HG03521 (cell line): ENCODE results near the gene SMIM41.

Experiments used
- ATAC-seq: cut with Tn5 transposase; IDR thresholded peaks from one replicate; pipeline ENCODE4 v1.9.1; 2021; ENCODE audit warnings: mild to moderate bottlenecking, moderate library complexity; ENCODE audit not compliant: unreplicated experiment

SMIM41 gene

GRCh38 chr12:52120951-52121823, 41.7 kb downstream of the SMIM41 start:
- no peak for ATAC-seq

- no peak for ATAC-seq
Observed at GRCh38 chr12:52121824-52122539, 42.5 kb downstream of the SMIM41 start.

GRCh38 chr12:52122540-52122871, 43.0 kb downstream of the SMIM41 start:
- no peak for ATAC-seq

GRCh38 chr12:52122904-52123303, 43.4 kb downstream of the SMIM41 start:
- ATAC-seq: no peak

GRCh38 chr12:52123487-52124186, 44.1 kb downstream of the SMIM41 start:
- ATAC-seq: no peak

GRCh38 chr12:52125476-52125900, 46.0 kb downstream of the SMIM41 start:
- ATAC-seq: no peak

- ATAC-seq: no peak
Observed at GRCh38 chr12:52126050-52126604, 46.6 kb downstream of the SMIM41 start.

GRCh38 chr12:52126605-52127578, 47.4 kb downstream of the SMIM41 start:
- no peak for ATAC-seq

- ATAC-seq: no peak
Observed at GRCh38 chr12:52127683-52128450, 48.4 kb downstream of the SMIM41 start.

GRCh38 chr12:52130711-52131110, 51.2 kb downstream of the SMIM41 start:
- ATAC-seq: no peak

GRCh38 chr12:52132754-52133161, 53.3 kb downstream of the SMIM41 start:
- ATAC-seq: no peak

- ATAC-seq: no peak
Observed at GRCh38 chr12:52137746-52138145, 58.2 kb downstream of the SMIM41 start.

- no peak for ATAC-seq
Observed at GRCh38 chr12:52139147-52139546, 59.6 kb downstream of the SMIM41 start.

- ATAC-seq: no peak
Observed at GRCh38 chr12:52139579-52140062, 60.1 kb downstream of the SMIM41 start.

- ATAC-seq: no peak
Observed at GRCh38 chr12:52141306-52141705, 61.8 kb downstream of the SMIM41 start.

- no peak for ATAC-seq
Observed at GRCh38 chr12:52141875-52142274, 62.4 kb downstream of the SMIM41 start.

GRCh38 chr12:52142431-52142830, 62.9 kb downstream of the SMIM41 start:
- no peak for ATAC-seq

GRCh38 chr12:52144512-52145227, 65.2 kb downstream of the SMIM41 start:
- ATAC-seq: no peak
